Raji (cell line): ENCODE results near the gene RNF166.

Experiments used
- POLR2A ChIP-seq: IDR thresholded peaks from 2 replicates; pipeline ENCODE4 v1.6.1; 2011; ENCODE audit warnings: low read depth, low read length, control low read depth; ENCODE audit not compliant: insufficient read depth

Gene RNF166

DNA sequence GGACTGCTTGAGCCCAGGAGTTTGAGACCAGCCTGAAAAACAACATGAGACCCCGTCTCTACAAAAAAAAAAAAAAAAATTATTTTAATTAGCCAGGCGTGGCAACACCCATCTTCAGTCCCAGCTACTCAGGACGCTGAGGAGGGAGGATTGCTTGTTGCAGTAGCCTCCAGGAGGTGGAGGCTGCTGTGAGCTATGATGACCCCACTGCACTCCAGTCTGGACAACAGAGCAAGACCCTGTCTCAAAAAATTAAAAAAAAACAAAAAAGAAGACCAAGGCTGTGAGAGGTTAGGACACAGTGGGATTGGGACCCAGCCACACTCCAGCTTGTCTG lies 18.6 kb downstream of the RNF166 start:
- TF ChIP-seq POLR2A: no peak

DNA sequence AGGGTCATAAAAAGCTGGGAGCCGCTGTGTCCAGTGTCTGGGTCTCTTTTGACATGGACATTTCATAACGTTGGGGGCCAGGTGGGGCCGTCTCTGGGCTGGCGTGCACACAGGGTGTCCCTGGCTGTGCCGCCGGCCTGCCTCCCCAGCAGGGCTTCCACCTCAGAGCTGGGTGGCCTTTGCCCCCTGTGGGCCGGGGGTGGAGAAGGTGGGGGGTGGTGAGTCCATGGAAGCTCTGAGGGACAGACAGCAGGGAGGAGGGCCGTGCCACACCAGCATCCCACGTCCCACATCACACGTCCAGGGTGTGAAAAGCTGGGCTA lies 19.0 kb downstream of the RNF166 start:
- TF ChIP-seq POLR2A: no peak

DNA sequence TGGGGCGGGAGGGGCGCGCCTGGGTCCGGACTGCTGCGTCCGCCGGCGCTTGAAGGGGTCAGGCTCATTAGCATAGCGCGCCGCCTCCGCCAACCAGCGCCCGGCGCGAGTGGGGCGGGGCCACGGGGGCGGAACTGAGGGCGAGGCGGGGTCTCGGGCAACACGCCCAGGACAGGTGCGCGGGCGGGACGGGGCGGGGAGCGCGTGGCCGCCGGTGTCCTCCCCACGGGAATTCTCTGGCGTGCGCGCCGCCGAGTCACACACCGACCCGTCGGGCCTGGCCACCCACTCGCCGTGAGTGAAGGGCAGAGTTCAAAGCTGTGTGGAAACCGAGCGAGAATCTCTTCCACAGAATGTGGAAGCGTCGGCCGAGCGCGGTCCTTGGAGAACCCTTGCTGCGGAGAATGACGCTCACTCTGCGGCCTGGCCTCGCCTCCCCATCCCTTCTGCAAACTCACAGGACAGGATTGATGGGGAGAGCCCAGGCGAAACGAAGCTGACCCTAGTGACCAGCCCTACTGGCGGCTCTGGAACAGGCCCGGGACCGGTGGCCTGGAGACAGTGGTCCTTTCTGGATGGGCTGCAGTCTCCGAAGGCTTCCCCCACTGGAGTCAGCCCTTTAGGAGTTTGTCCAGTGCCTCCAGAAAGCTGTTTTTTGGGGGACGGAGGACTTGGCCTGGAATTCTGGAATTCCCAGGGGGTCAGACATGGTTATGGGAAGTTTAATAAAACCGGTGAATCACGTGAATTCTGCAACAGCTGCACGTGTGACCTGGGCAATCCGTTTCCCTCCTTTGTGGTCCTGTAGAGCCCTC lies 19.6 kb downstream of the RNF166 start, which contains the start of gene SNAI3:
TSS of gene SNAI3 (minus strand) at position 69 of the 815 bp plus-strand sequence. CDS start 101 bp downstream, outside the sequence.
- TF ChIP-seq POLR2A: peak; percentile 35; the same call in 1 of the 2 replicates

DNA sequence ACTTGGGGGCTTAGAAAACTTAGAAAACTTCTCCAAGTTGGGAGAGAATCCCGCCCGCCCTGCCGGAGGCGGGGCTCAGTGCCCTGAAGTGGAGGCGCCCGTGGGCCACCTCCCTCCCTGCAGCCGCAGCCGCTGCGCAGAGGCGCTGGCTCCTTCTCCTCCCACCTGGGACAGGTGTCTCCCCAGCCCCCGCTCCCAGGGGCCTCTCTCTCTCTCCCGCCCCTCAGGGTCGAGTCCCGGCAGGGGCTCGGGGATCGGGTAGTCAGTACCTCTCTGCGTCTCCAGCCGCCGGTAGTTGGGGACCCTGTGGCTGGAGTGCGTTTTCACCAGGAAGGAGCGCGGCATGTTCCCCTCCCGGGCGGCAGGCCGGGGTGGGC lies 20.2 kb downstream of the RNF166 start:
- no peak for TF ChIP-seq POLR2A

DNA sequence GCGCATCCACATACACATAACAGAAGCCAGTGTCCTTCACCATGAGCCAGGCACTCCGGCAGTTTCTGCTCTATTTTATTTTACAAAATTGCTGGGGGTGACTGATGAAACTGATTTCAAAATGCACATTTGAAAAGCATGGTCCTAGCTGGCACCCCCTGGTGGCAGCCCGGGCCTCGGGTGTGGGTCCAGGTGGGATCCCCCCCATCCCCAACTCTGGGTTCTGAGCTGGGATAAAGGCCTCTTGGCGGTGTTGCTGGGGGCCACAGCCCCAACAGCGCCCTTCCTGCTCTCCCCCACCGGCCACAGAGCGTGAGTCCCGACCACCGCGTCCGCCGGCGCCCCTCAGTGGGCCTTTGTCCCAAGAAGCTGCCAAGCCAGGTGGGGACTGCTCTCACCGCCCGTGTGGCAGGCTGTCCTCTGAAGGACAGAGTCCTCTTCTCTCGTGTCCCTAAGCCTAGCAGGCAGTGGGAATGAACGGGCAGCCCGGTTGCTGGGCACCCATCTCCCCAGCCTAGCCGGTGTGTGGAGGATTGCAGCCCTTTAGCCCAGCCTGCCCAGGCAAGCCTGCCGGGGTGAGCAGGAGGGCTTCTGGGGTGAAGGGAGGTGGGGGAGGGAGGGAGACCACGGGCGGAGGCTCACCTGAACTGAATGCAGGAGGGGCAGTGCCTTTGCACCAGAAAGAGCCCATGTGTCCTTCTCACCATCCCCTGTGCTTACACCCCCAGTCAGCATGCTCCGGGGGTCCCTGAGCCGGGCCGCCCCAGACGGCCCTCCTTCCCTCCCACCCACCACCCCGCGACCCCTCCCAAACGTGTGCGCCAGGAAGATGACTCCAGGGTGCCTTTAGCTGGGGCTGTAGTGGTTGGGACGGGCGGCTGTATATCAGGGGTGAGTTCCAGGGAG lies 20.8 kb downstream of the RNF166 start:
- TF ChIP-seq POLR2A: no peak

DNA sequence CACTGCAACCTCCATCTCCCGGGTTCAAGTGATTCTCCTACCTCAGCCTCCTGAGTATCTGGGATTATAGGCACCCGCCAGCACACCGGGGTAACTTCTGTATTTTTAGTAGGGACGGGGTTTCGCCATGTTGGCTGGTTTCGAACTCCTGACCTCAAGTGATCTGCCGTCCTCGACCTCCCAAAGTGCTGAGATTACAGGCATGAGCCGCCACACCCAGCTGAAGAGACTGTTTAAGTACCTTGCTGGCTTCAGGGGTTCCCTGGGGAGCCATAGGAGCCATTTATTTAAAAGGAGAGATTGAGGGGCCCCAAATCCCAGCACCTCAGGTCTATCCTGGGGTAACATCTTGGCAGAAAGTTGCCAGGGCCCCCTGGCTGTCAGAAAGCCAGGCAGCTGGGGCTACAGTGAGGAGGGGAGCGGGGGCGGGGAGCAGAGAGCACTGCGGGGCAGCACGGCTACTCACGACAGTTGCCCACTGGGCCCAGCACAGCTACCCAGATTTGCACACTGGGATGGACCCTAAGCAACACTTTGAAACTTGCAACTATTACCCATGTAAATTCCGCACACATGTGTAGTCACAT lies 21.5 kb downstream of the RNF166 start:
- no peak for TF ChIP-seq POLR2A

DNA sequence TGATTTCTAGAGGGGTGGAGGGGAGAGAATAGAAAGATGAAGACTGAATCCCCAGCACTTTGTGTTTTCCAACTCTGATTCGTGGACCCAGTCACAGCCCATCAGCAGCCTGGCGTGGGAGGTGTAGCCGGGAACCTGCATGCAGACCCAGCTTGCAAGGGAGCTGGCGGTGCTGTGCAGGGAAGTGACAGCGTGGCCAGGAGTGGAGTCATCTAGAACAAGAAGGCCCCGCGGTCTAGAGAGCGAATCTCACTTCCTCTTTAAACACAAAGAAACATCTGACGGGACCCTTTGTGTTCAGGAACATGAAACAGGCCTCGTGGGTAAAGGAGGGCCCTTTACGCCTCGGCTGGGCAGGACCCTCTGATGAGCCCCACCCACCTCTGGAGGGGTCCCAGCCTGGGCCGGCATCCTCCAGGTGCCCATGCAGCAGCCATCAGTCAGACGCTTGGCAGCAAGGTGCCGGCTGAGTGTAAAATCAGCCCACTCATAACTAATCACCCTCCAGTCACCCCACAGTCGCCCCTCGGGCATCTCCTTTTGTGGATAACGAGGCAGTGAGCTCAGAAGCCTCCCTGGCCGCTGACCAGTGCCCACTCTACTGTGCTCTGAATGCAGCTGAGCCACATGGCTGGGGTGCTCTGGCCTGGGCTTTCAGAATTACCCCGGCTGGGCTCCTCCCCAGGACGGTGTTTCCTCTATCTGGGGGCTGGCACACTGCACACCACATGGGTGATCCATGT lies 24.3 kb downstream of the RNF166 start:
- peak; percentile 50; the same call in 1 of the 2 replicates for TF ChIP-seq POLR2A

DNA sequence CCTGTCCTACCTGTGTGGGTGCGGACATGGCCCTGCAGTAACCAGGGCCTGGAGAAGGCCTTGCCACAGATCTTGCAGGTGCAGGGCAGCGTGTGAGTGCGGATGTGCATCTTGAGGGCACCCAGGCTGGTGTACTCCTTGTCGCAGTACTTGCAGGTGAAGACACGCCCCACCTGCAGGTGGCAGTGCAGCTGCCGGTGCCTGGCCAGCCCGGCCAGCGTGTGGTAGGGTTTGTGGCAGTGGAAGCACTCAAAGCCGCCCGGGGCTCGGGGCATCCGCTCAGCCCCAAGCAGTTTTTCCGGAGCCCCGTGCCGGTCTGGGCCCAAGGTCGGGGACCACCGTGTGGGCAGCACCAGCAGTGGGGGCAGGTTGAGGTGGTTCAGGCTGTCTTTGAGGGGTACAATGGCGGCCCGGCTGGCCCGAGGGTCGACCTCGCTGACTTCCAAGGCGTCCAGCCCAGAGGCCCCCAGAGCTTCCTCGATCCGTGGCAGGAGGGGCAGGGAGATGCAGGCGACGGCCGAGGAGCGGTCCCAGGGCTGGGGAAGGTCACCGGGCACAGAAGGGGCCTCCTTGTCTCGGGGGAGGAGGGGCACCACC lies 25.0 kb downstream of the RNF166 start:
- no peak for TF ChIP-seq POLR2A

DNA sequence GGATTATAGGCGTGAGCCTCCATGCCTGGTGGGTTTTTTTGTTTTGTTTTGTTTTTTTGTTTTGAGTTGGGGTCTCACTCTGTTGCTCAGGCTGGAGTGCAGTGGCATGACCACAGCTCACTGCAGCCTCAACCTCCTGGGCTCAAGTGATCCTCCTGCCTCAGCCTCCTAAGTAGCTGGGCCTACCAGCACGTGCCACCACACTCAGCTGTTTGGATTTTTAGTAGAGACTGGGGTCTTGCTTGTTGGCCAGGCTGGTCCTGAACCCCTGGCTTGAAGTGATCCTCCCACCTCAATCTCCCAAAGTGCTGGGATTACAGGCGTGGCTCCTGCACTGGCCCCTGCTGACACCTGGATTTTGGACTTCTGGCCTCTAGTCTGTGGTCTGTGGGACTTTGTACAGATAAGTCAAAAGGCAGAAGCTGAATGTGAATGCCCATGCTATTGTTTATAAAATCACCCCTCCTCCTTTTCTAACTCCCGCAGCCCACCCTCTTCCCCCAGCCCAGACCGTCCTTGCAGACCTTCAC lies 25.6 kb downstream of the RNF166 start:
- no peak for TF ChIP-seq POLR2A

DNA sequence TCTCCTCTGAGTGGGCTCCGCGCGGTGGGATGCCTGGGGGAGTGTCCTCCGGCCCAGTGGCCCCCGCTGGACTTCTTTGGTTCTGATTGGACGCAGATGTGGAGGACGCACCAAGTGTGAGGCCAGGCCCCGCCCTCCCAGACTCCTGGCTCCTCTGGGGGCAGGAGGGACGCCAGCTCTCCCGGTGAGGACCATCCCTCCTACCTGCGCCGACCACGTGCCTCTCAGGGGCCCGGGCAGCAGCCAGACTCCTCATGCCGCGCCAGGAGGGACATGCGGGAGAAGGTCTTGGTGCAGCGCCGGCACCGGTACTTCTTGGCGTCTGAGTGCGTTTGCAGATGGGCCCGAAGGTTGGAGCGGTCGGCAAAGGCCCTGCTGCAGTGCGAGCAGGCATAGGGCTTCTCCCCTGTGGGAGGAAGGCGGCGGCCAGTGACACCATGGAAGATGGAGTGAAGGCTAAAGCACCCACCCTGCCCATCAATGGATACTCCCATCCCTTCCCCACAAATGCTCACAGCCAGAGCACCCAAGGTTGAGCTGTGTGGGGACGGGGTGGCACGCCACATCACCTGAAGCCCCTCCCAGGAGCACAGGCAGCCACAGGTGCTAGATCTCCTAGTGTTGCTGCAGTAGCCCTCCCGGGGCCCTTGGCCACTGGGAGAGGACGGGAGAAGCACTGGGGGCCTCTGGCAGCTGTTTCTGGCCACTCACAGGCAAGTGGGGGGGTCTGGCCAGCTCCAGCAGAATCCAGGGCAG lies 27.8 kb downstream of the RNF166 start:
- no peak for TF ChIP-seq POLR2A

DNA sequence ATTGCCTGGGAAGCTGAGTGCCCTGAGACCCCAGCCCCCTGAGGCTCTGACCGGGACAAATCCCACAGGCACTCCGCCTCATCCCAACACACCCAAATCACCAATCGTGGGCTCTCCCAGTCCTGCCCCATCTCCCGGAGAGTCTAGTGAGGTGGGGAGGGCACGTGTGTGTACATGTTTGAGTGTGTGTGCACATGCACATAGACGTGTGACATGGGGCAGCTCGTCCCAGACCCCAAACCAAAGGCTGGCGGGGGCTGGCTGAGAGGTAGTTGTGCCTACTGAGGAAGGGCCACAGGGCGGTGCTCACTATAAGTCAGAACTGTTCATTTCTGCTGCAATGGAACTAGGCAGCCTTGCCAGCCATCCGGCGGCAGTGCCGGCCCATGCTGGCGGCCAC lies 28.5 kb downstream of the RNF166 start:
- no peak for TF ChIP-seq POLR2A

DNA sequence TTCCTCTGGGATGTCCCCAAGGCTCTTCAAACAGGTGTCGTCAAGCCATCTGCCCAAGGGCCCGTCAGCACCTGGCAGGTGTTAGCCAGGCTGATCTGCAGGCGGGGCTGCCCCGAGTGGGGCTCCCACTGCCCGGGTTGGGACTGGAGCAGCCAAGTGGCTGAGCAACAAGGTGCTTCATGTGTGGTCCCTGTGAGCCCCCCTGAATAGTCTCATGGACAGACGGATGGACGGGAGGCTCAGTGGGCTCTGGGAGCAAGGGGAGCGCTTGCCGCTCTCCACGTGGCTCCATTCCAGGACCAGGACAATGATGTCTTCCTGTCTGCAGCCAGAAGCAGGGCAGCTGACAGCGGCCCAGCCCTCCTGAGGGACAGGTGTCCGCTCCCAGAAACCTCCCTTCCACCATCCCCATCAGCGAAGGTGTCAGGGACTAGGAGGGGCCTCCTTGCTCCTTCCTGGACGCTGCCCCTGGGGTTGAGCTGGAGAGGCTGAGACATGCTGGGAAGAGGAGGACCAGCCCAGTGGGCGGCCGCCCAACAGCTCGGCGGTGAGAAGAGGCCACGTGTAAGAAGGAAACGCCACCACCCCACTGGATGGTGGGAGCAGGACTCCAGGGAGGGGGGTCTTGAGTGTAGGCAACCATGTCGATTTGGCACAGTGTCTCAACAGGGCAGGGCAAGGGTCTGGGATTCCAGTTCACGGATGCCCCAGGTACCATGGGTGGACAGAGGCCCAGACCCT lies 29.5 kb downstream of the RNF166 start:
- no peak for TF ChIP-seq POLR2A

DNA sequence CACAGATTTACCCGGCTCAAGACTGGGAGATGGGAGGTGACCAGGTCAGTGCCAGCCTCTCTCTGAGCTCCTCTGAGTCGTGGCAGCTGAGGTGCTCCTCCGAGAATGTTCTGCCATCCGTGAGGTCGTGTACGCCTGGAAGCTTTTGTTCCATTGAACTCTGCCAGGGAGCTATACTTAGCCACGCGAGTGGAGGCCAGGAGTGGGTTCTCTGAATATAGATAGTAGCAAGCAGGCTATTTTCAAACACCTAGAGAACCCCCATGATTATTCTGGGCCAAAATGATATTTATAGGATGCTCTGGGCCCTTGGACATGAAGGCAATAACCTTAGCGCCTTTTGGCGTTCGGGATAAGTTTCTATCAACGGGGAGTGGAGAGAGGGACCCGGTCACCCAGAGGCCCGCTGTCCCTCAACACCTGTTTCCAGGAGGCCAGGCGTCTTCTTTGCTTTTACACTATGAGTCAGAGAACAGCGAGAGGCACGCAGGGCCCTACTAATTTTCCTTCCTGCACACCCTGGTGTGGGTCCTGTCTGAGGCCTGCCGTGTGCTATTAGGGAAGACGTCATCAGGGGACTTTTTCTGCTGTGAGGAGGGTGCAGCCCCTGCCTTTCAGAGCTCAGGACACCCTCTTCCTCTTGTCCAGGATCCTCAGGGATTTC lies 32.4 kb downstream of the RNF166 start:
- no peak for TF ChIP-seq POLR2A
